Smooth muscle cell (in vitro differentiated cells): Measurements from ENCODE around the gene PGC. TPM values are rescaled to one million over a fixed set of nuclear protein-coding genes. Genes with fewer than 3 reads are reported as not detected.

Source experiments
- DNase-seq: peaks from one replicate; lab custom pipeline; 2025; ENCODE audit not compliant: unreplicated experiment; lab: John Stamatoyannopoulos, UW
- H2AFZ ChIP-seq: fragments of 200-600 bp; sonication (generic); 2 replicates; pipeline ENCODE4 v1.6.0; 2016; ENCODE audit warnings: antibody characterized with exemption, low read depth, mild to moderate bottlenecking
- H3F3A ChIP-seq: fragments of 200-600 bp; sonication (generic); 2 replicates; pipeline ENCODE4 v1.6.0; 2017; ENCODE audit warnings: antibody characterized with exemption, low read depth
- H3K27ac ChIP-seq: fragments of 200-600 bp; sonication (generic); 2 replicates; pipeline ENCODE4 v1.5.1; 2016; ENCODE audit warnings: low read depth, mild to moderate bottlenecking
- H3K27me3 ChIP-seq: fragments of 200-600 bp; sonication (generic); 2 replicates; pipeline ENCODE4 v1.6.1; 2016; ENCODE audit warnings: low read depth, mild to moderate bottlenecking
- H3K36me3 ChIP-seq: fragments of 200-600 bp; sonication (generic); 2 replicates; pipeline ENCODE4 v1.5.1; 2016; ENCODE audit warnings: low read depth
- H3K4me1 ChIP-seq: fragments of 200-600 bp; sonication (generic); 2 replicates; pipeline ENCODE4 v1.5.1; 2016; ENCODE audit warnings: low read depth
- H3K4me2 ChIP-seq: fragments of 200-600 bp; sonication (generic); 2 replicates; pipeline ENCODE4 v1.6.0; 2016; ENCODE audit warnings: mild to moderate bottlenecking
- H3K4me3 ChIP-seq: fragments of 200-600 bp; sonication (generic); 2 replicates; pipeline ENCODE4 v1.5.1; 2016; ENCODE audit warnings: mild to moderate bottlenecking
- H3K79me2 ChIP-seq: fragments of 200-600 bp; sonication (generic); 2 replicates; pipeline ENCODE4 v1.6.0; 2016; ENCODE audit warnings: low read depth, mild to moderate bottlenecking
- H3K9ac ChIP-seq: fragments of 200-600 bp; sonication (generic); 2 replicates; pipeline ENCODE4 v1.6.0; 2016; ENCODE audit warnings: low read depth
- H3K9me3 ChIP-seq: fragments of 200-600 bp; sonication (generic); replicated peaks from 2 replicates; pipeline ENCODE4 v1.5.1; 2016; ENCODE audit warnings: low read depth
- H4K20me1 ChIP-seq: fragments of 200-600 bp; sonication (generic); 2 replicates; pipeline ENCODE4 v1.6.0; 2016; ENCODE audit warnings: low read depth
- WGBS: methylation state at CpG from one replicate; pipeline ENCODE4 v1.1.7; 2016; ENCODE audit warnings: low lambda C conversion rate; 5-methylcytosine and 5-hydroxymethylcytosine counted together
- polyA plus RNA-seq: library from polyadenylated mRNA; unstranded; fragments of >200 nt; fragmentation: Nextera tagmentation; extraction: Ambion mirVana; gene quantifications from 2 replicates; pipeline ENCODE4 v1.2.1, GENCODE V29; 2016
- total RNA-seq: library from RNA; depleted of rRNA; stranded (reverse); fragments of >200 nt; gene quantifications from 2 replicates; pipeline ENCODE4 v1.2.3, GENCODE V29; 2014
- TF ChIP-seq, protein P1 (sequence below): fragments of 200-600 bp; sonication (generic); IDR thresholded peaks from 2 replicates; pipeline ENCODE4 v1.5.1; 2017; ENCODE audit warnings: borderline replicate concordance, mild to moderate bottlenecking, antibody characterized with exemption; ENCODE audit not compliant: insufficient read depth, poor library complexity, severe bottlenecking

PGC gene
- total and polyA plus RNA-seq, 2 experiments from 2014 or later, result not detected

- Histone ChIP-seq H3K4me2 (no peak overlapping the region), H3K79me2 (no peaks in the 10 kb centered on the region), H3K27ac (no peak overlapping the region), H3K36me3 (no peaks in the 10 kb centered on the region), H3K9me3 (no peaks in the 10 kb centered on the region), H3K9ac (no peak overlapping the region), H3K4me1 (no peaks in the 10 kb centered on the region), H4K20me1 (no peaks in the 10 kb centered on the region), H2AFZ (no peak overlapping the region), H3K4me3 (no peak overlapping the region), H3K27me3 (peaks cover 8% of the 10 kb centered on the region), H3F3A (no peaks in the 10 kb centered on the region)
- TF ChIP-seq, protein P1, sequence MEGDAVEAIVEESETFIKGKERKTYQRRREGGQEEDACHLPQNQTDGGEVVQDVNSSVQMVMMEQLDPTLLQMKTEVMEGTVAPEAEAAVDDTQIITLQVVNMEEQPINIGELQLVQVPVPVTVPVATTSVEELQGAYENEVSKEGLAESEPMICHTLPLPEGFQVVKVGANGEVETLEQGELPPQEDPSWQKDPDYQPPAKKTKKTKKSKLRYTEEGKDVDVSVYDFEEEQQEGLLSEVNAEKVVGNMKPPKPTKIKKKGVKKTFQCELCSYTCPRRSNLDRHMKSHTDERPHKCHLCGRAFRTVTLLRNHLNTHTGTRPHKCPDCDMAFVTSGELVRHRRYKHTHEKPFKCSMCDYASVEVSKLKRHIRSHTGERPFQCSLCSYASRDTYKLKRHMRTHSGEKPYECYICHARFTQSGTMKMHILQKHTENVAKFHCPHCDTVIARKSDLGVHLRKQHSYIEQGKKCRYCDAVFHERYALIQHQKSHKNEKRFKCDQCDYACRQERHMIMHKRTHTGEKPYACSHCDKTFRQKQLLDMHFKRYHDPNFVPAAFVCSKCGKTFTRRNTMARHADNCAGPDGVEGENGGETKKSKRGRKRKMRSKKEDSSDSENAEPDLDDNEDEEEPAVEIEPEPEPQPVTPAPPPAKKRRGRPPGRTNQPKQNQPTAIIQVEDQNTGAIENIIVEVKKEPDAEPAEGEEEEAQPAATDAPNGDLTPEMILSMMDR, result no peak
- no peak for DNase-seq
- WGBS, result 95% methylated on average over 3 of the region's 3 CpGs
These were observed 3.2 kb upstream of the PGC start for GRCh38 chr6:41750374-41750773.

GRCh38 chr6:41748542-41748941, 1.3 kb upstream of the PGC start:
- H4K20me1 ChIP-seq, result no peaks in the 10 kb centered on the region
- no peaks in the 10 kb centered on the region for H3K27me3 ChIP-seq
- no peaks in the 10 kb centered on the region for H3K79me2 ChIP-seq
- no peak overlapping the region for H2AFZ ChIP-seq
- H3K4me3 ChIP-seq, result no peak overlapping the region
- H3F3A ChIP-seq, result no peaks in the 10 kb centered on the region
- no peak overlapping the region for H3K9ac ChIP-seq
- no peaks in the 10 kb centered on the region for H3K36me3 ChIP-seq
- TF ChIP-seq, protein P1, result no peak
- H3K9me3 ChIP-seq, result no peaks in the 10 kb centered on the region
- WGBS, result 79% methylated on average over 3 of the region's 3 CpGs
- no peak overlapping the region for H3K4me2 ChIP-seq
- H3K4me1 ChIP-seq, result no peaks in the 10 kb centered on the region
- DNase-seq, result no peak
- H3K27ac ChIP-seq, result no peak overlapping the region

- Histone ChIP-seq H3K9me3 (no peaks in the 10 kb centered on the region), H3K4me2 (no peak overlapping the region), H3K4me1 (no peaks in the 10 kb centered on the region), H3K4me3 (no peak overlapping the region), H3K36me3 (no peaks in the 10 kb centered on the region), H2AFZ (no peak overlapping the region), H3K27me3 (no peaks in the 10 kb centered on the region), H3K27ac (no peak overlapping the region), H4K20me1 (no peaks in the 10 kb centered on the region), H3F3A (no peaks in the 10 kb centered on the region), H3K79me2 (no peaks in the 10 kb centered on the region), H3K9ac (no peak overlapping the region)
- DNase-seq, result no peak
- 98% methylated on average over 6 of the region's 6 CpGs for WGBS
- TF ChIP-seq, protein P1, result no peak
These were observed 893 bp upstream of the PGC start for GRCh38 chr6:41748102-41748477.

DNA sequence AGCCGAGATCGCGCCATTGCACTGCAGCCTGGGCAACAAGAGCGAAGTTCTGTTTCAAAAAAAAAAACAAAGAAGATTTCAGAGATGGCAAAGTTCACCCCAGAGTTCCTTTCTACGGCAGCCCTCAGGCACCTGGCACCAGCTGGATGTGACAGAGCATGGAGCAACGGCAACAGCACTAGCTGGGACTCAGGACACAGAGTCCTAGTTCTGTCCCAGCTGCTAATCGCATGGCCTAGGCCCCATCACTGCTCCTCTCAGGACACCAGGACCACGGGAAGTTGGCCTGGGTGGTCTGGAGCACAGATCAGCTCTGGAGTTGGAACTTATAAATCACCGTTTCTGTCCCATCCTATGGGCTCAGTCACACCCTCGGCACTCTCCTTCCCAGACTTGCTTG, 1.1 kb downstream of the PGC start:
- H3K4me2 ChIP-seq, result no peak overlapping the region
- no peaks in the 10 kb centered on the region for H3F3A ChIP-seq
- H3K27me3 ChIP-seq, result no peaks in the 10 kb centered on the region
- H3K4me1 ChIP-seq, result no peaks in the 10 kb centered on the region
- H4K20me1 ChIP-seq, result no peaks in the 10 kb centered on the region
- H3K4me3 ChIP-seq, result no peak overlapping the region
- WGBS, result 95% methylated on average over 10 of the region's 10 CpGs
- TF ChIP-seq, protein P1, result no peak
- no peak overlapping the region for H3K9ac ChIP-seq
- H3K9me3 ChIP-seq, result no peaks in the 10 kb centered on the region
- H3K27ac ChIP-seq, result no peak overlapping the region
- DNase-seq, result no peak
- H2AFZ ChIP-seq, result no peak overlapping the region
- H3K36me3 ChIP-seq, result no peaks in the 10 kb centered on the region
- no peaks in the 10 kb centered on the region for H3K79me2 ChIP-seq
